ENCODE results near the gene WNT4.

DNA sequence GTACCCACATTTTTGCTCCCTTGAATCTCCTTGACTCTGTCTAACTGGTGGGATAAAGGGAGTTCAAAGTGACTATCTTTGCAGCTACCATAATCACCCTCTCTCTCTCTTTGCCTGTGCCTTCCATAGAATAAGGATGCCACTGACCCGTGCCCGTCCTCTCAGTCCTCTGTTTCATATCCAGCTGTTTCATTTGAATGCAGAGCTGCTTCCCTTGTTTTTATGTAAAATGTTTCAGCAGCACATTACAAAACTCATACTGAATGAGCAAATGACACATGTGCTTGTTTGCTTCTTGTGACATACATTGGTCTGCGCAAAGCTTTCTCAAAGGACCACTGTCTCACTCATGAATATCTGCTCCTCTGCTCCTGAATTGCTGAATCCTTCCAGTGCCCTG lies 52.0 kb downstream of the WNT4 start:
- TF ChIP-seq, protein P1, sequence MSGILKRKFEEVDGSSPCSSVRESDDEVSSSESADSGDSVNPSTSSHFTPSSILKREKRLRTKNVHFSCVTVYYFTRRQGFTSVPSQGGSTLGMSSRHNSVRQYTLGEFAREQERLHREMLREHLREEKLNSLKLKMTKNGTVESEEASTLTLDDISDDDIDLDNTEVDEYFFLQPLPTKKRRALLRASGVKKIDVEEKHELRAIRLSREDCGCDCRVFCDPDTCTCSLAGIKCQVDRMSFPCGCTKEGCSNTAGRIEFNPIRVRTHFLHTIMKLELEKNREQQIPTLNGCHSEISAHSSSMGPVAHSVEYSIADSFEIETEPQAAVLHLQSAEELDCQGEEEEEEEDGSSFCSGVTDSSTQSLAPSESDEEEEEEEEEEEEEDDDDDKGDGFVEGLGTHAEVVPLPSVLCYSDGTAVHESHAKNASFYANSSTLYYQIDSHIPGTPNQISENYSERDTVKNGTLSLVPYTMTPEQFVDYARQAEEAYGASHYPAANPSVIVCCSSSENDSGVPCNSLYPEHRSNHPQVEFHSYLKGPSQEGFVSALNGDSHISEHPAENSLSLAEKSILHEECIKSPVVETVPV (CRISPR knock-in tag; IDR thresholded peaks at IDR 0.05): no peak
- TF ChIP-seq BACH2 (CRISPR knock-in tag; IDR thresholded peaks at IDR 0.05; ENCODE audit: borderline replicate concordance) (no peak), ZFP30 (CRISPR knock-in tag; IDR thresholded peaks at IDR 0.05) (no peak), ZC3H10 (CRISPR knock-in tag; IDR thresholded peaks at IDR 0.05) (no peak), TCF4 (CRISPR knock-in tag; IDR thresholded peaks at IDR 0.05; ENCODE audit: borderline replicate concordance) (no peak), SNAI2 (CRISPR knock-in tag; IDR thresholded peaks at IDR 0.05) (no peak), ARNTL (CRISPR knock-in tag; IDR thresholded peaks at IDR 0.05; ENCODE audit: borderline replicate concordance, low read depth) (no peak), GLIS3 (CRISPR knock-in tag; IDR thresholded peaks at IDR 0.05) (no peak)
- TF ChIP-seq, protein P2, sequence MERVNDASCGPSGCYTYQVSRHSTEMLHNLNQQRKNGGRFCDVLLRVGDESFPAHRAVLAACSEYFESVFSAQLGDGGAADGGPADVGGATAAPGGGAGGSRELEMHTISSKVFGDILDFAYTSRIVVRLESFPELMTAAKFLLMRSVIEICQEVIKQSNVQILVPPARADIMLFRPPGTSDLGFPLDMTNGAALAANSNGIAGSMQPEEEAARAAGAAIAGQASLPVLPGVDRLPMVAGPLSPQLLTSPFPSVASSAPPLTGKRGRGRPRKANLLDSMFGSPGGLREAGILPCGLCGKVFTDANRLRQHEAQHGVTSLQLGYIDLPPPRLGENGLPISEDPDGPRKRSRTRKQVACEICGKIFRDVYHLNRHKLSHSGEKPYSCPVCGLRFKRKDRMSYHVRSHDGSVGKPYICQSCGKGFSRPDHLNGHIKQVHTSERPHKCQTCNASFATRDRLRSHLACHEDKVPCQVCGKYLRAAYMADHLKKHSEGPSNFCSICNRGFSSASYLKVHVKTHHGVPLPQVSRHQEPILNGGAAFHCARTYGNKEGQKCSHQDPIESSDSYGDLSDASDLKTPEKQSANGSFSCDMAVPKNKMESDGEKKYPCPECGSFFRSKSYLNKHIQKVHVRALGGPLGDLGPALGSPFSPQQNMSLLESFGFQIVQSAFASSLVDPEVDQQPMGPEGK (CRISPR knock-in tag; IDR thresholded peaks at IDR 0.05; ENCODE audit: borderline replicate concordance): no peak
- TF ChIP-seq, protein P3, sequence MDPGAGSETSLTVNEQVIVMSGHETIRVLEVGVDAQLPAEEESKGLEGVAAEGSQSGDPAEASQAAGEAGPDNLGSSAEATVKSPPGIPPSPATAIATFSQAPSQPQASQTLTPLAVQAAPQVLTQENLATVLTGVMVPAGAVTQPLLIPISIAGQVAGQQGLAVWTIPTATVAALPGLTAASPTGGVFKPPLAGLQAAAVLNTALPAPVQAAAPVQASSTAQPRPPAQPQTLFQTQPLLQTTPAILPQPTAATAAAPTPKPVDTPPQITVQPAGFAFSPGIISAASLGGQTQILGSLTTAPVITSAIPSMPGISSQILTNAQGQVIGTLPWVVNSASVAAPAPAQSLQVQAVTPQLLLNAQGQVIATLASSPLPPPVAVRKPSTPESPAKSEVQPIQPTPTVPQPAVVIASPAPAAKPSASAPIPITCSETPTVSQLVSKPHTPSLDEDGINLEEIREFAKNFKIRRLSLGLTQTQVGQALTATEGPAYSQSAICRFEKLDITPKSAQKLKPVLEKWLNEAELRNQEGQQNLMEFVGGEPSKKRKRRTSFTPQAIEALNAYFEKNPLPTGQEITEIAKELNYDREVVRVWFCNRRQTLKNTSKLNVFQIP (CRISPR knock-in tag; IDR thresholded peaks at IDR 0.05; ENCODE audit: borderline replicate concordance, low read depth): no peak

Data from SK-N-SH treated with all-trans-retinoic acid at 6 μM for 48 hours (cell line).